ENCODE data around the gene ZNF524. TPM values are rescaled to one million over a fixed set of nuclear protein-coding genes. Genes with fewer than 3 reads are reported as not detected.

ZNF524 gene
- polyA plus RNA-seq, 1 donor: 10.9 TPM

DNA sequence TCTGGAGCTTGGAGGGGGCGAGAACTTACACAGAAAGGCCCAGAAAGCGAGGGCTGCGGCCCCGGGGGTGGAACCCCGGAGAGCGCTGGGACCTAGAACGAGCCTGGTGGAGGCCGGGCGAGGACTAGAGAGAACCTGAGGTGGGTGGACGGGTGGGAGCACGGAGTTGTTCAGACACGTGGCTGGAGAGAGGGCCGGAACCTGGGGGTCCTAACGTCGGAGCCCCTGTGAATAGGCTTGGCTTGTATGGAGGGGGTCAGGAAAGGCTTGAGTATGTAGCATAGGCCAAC, 43.7 kb downstream of the ZNF524 start:
- DNase-seq: no peak

DNA sequence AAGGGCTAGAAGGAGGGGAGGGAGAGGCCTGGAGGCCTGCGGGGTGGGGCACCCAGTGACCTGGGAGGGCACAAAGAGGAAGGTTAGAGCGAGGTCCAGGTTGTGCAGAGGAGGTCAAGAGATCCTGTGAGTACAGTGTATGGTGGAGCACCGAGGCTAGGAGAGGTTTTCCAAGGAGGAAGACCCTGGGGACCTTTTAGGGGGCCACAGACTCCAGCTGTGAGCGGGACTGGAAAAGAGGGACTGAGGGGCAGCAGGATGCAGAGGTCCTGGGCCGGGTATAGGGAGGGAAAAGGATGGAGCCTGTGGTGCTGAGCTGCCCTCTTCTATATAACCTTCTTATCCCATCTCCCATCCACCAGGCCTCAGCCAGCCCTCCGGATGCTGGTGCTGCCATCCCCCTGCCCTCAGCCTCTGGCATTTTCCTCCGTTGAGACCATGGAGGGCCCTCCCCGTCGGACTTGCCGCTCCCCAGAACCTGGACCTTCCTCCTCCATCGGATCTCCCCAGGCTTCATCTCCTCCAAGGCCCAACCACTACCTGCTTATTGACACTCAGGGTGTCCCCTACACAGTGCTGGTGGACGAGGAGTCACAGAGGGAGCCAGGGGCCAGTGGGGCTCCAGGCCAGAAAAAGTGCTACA, 44.2 kb downstream of the ZNF524 start:
- DNase-seq: no peak

DNA sequence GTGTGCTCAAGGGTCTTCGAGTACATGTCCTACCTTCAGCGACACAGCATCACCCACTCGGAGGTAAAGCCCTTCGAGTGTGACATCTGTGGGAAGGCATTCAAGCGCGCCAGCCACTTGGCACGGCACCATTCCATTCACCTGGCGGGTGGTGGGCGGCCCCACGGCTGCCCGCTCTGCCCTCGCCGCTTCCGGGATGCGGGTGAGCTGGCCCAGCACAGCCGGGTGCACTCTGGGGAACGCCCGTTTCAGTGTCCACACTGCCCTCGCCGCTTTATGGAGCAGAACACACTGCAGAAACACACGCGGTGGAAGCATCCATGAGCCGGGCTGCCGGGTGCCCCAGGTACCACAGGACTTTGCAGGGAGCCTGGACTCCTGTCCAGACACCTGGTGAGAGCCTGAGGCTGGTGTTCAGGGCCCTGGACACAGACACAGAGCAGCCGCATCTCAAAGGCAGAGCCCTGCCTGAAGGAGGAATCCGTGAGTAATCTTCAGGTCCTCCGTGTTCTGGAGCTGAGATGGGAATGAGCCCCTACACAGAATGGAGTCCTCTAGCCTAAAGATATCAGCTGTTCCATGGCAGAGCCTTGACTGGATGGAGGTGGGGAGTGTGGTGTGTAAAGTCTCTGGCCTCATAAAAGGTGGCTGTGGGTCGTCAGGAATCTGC, 44.9 kb downstream of the ZNF524 start:
- DNase-seq: no peak

DNA sequence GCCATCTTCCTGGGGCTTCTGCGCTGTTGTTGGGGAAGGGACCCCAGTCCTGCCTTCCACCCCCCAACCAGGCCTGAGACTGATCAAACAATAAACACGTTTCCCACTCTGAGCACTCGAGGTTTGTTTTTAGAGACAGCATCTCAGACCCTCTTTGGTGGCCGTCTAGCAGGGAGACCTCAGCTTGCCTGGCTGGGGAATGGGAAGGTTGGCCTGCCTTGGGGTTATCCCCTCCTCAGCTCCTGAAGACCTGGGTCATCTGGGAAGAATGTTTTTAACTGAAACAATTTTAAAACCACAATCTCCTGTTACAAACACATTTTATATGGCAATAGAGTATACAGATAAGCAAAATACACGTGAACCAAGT, 45.4 kb downstream of the ZNF524 start:
- DNase-seq: no peak

DNA sequence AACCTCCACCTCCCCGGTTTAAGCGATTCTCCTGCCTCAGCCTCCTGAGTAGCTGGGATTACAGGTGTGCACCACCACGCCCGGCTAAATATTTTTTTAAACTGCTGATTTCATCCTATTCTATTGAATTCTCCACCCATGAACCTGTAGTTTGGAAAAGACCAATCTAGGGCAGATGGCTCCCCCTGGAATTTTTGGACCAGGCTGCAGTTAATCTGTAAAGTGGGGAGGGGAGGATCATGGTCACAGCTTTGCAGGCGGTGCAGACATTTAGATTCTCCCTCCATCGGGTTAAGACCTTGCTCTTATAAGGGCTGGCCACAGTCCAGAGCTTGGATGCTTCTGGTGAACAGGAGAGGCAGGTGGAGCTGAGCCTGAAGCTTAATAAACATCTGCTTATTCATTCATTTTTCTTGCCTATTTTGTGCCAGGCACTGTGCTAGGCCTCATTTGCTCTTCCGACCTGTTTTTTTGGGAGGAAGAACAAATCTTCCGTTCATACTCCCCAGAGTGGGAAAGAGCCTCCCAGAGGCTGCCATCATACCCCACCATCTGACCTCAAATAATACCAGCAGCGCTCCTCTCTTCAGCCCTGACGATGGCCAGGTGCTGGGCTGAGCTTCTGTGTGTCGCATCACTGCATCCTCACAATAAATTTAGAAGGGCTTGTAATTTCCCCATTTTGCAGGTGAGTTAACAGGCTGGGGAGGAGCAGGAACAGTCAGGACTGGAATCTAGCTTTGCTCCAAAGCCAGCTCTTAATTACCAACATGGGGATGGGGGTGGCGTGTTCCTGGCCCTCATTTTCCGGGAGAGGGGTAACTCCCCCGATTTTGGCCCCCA, 47.0 kb downstream of the ZNF524 start:
- no peak for DNase-seq

DNA sequence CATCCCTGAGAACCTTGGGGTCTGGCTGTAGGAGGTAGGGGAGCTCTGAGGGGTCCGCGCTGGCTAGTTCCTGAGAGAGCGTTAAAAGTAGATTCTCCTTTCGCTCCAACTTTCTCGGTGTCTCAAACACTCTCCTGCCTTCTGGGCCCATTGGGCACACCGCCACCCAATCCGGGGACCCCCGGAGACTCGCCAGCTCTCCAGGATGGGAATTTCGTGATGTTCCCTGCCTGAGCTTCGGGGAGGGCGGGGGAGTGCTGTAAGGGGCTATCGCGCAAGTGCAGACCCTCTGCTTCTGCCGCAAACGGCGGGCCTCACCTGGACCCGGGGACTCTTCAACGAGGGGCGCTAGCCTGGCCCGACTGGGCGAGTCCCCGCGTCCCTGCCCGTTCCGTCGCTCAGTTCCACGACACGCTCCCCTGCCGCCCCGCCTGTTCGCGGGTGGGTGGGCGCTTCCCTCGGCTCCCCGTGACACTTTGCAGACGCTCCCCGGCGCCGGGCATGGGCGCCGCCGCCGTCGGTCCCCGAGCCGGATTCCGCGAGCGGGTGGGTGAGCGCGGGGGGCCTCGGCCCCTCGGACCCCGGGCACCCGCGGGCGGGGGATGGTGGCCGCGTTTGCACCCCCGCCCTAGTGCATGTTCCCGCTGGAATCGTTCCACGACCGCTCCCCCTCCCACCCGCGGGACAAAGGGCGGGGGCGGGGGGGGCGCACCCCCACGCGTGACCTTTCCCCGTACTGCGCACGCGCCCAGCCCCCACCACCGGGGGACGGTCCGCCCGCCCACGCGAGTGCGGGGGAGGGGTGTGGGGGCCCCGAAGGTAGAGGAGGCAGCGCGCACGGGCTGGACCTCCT, 47.9 kb downstream of the ZNF524 start, which contains the start of gene CCDC106:
TSS of gene CCDC106 (plus strand) at position 481 of the 853 bp plus-strand sequence. CDS start 835 bp downstream, outside the sequence.
- peak; percentile 83 for DNase-seq

DNA sequence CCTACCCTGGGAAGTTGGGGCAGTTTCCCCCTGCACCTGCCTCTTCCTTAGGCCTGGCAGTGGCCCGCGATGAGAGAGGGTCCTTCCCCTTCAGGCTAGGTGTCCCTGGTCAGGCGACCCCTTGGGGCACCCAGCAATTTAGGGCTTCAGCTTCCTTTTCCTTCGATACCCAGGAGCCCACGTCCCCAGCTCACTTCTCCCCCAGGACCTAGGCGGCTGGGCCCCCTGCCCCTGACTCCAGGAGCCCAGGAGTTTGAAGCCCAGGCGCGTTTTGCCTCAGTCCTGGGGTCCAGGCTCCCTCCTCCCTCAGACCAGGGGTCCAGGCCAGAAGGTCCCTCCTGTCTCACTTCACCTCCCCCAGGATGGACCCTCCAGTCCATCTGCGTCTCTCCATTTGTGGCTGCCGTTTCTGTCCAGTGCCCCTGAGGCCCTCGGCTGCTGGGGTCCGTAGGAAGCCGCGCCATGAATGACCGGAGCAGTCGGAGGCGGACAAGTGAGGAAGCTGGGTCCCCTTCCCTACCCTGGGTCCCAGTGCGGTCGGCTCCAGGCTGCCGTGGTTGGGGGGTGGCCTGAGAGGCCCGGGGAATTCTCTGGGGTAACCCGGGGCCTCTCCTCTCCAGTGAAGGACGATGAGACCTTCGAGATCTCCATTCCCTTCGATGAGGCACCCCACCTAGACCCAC, 48.6 kb downstream of the ZNF524 start:
- DNase-seq: no peak

DNA sequence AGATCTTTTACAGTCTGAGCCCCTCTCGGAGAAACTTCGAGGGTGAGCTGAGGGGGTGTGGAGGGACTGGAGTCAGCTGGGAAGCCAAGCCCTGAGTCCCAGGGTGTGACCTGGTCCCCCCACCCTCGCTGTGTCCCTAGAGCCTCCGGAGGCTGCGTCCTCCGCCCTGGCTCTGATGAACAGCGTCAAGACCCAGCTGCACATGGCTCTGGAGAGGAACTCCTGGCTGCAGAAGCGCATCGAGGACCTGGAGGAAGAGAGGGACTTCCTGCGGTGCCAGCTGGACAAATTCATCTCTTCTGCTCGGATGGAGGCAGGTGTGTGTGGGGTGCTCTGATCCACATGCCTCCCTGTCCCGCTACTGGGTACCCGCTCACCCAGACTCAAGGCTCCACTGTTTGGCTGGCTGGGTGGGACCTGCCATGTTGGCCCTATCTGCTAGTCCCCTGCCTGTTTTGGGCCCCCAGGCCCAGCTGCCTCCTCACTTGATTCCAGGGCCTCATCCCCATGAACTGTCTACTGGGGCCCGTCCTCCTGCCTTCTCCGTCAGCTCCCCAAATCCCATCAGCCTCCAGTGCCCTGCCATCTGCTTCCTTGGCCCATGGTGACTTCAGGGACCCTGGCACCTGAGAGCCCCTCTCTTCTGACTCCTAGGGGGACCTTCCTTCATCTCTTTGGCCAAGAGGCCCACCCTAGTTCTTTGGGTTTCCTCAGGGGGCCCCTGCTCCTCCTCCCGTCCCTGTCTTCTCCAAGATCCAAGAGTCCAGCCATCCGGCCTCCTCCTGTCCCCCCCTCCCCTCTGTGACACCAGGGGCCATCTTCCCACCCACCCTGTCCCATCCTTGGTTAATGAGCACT, 49.4 kb downstream of the ZNF524 start:
- no peak for DNase-seq

DNA sequence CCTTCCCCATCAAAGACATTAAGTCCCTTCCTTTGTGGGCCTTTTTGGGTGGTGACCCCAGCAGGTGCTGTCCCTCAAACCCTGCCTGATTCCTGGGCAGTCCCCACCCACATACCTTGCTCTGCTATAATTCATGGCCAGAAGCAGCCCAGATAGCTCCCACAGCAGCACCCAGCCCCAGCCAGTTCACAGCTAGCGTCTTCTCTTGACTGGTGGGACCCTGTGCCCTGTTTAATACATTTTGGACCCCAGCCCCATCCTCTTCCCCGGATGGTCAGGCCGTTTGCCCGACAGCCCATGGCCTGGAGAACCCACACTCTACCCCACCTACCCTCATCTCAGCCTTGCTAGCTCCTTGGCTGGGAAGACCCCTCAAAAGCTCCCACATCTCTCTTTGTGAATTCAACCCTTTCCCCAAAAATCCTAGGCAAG, 50.1 kb downstream of the ZNF524 start:
- no peak for DNase-seq

DNA sequence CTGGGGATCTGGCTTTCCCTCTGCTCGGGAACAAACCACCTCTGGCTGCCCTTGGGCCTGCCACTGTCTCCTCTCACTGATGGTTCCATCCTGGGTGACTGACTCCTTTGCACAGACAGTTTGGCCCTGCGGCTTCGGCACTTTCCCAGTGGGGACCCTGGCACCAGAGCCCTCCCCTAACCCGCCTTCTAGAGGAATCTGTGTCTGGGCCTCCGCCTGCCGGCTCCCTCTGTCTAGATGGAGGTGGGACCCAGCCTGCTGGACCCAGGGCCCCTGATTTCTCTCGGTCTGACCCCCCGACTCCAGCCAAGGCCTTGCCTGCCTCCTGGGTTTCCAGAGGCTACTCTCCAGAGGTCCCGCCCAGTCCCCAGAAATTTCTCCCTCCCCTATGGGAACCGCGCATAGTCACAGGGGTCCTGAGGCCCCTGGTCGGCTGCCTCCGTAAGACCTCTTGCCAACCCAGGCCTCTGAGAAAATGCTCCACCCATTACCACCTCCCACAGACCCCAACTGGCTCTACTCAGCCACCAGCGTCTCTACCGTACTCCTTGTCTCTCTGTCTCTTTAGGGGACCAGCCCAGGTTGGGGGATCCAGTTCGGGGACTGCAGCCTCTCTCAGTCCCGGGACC, 50.6 kb downstream of the ZNF524 start:
- no peak for DNase-seq

DNA sequence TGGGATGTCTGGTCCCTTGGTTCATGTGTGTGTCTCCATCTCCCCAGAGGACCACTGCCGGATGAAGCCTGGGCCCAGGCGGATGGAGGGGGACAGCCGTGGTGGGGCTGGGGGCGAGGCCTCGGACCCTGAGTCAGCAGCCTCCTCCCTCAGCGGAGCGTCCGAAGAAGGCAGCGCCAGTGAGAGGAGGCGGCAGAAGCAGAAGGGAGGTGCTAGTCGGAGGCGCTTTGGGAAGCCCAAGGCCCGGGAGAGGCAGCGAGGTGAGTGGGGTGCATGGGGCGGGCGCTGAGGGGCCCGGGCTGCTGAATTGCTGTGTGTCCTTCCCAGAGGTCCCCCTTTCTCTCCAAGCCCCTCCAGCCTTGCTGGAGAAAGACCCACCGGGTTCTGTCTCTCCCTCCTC, 51.1 kb downstream of the ZNF524 start:
- DNase-seq: no peak

DNA sequence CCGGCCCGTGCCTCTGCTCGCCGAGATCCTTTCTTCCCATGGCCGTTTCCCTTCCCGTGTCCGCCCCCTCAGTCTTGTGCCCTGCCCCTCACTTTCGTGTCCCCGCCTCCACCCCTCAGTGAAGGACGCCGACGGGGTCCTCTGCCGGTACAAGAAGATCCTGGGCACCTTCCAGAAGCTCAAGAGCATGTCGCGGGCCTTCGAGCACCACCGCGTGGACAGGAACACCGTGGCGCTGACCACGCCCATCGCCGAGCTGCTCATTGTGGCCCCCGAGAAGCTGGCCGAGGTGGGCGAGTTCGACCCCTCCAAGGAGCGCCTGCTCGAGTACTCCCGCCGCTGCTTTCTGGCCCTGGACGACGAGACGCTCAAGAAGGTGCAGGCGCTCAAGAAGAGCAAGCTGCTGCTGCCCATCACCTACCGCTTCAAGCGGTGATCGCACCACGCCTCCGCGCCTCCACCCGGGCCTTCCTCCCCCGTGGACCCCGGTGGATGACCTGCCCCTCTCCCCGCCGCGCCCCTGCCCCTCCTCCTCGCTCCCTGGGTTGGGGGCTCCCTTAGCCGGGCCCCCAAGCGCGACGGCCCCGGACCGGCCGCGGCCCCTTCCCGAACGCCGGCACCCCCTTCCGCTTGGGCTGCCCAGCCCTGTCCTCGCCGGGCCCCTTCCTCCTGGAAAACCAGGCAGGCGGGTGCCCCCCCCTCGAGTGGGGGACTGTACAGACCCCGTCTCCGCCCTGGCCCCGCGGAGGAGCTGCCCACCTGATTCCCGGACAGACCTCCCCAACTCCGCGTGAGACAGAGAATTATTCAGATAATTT, 52.4 kb downstream of the ZNF524 start:
- no peak for DNase-seq

Other genes with a start within 250 kb of the ZNF524 start
- gene COX6B2, start 245.6 kb upstream of the ZNF524 start, polyA plus RNA-seq (ENCODE audit: insufficient read length): 0.65 TPM
- gene GARIN5B, start 237.0 kb upstream of the ZNF524 start, polyA plus RNA-seq (ENCODE audit: insufficient read length): not detected
- gene IL11, start 229.8 kb upstream of the ZNF524 start, polyA plus RNA-seq (ENCODE audit: insufficient read length): 0.25 TPM
- not detected for gene TMEM190, start 223.5 kb upstream of the ZNF524 start, polyA plus RNA-seq (ENCODE audit: insufficient read length)
- gene TMEM238, start 216.0 kb upstream of the ZNF524 start, polyA plus RNA-seq (ENCODE audit: insufficient read length): 0.32 TPM
- gene RPL28, start 214.4 kb upstream of the ZNF524 start, polyA plus RNA-seq (ENCODE audit: insufficient read length): 1,898 TPM
- gene UBE2S, start 192.5 kb upstream of the ZNF524 start, polyA plus RNA-seq (ENCODE audit: insufficient read length): 47.2 TPM
- gene SHISA7, start 157.0 kb upstream of the ZNF524 start, polyA plus RNA-seq (ENCODE audit: insufficient read length): 0.18 TPM
- gene ISOC2, start 138.6 kb upstream of the ZNF524 start, polyA plus RNA-seq (ENCODE audit: insufficient read length): 36.1 TPM
- gene C19orf85, start 135.5 kb upstream of the ZNF524 start, polyA plus RNA-seq (ENCODE audit: insufficient read length): not detected
- 5.0 TPM for gene ZNF628, start 123.7 kb upstream of the ZNF524 start, polyA plus RNA-seq (ENCODE audit: insufficient read length)
- gene NAT14, start 115.1 kb upstream of the ZNF524 start, polyA plus RNA-seq (ENCODE audit: insufficient read length): 29.9 TPM
- 13.3 TPM for gene SSC5D, start 111.9 kb upstream of the ZNF524 start, polyA plus RNA-seq (ENCODE audit: insufficient read length)
- gene SBK2, start 63.2 kb upstream of the ZNF524 start, polyA plus RNA-seq (ENCODE audit: insufficient read length): 3.2 TPM
- 0.15 TPM for gene SBK3, start 54.7 kb upstream of the ZNF524 start, polyA plus RNA-seq (ENCODE audit: insufficient read length)
- 12.7 TPM for gene ZNF579, start 19.4 kb upstream of the ZNF524 start, polyA plus RNA-seq (ENCODE audit: insufficient read length)
- gene FIZ1, start 771 bp upstream of the ZNF524 start, polyA plus RNA-seq (ENCODE audit: insufficient read length): 11.3 TPM
- 10.0 TPM for gene ZNF865, start 5.4 kb downstream of the ZNF524 start, polyA plus RNA-seq (ENCODE audit: insufficient read length)
- gene ZNF784, start 24.3 kb downstream of the ZNF524 start, polyA plus RNA-seq (ENCODE audit: insufficient read length): 9.3 TPM
- gene ZNF580, start 40.7 kb downstream of the ZNF524 start, polyA plus RNA-seq (ENCODE audit: insufficient read length): 26.0 TPM
- gene ZNF581, start 43.4 kb downstream of the ZNF524 start, polyA plus RNA-seq (ENCODE audit: insufficient read length): 36.4 TPM
- gene CCDC106, start 47.9 kb downstream of the ZNF524 start, polyA plus RNA-seq (ENCODE audit: insufficient read length): 16.1 TPM
- gene U2AF2, start 54.7 kb downstream of the ZNF524 start, polyA plus RNA-seq (ENCODE audit: insufficient read length): 123 TPM
- gene EPN1, start 74.9 kb downstream of the ZNF524 start, polyA plus RNA-seq (ENCODE audit: insufficient read length): 103 TPM
- gene NLRP9, start 138.1 kb downstream of the ZNF524 start, polyA plus RNA-seq (ENCODE audit: insufficient read length): not detected
- 0.26 TPM for gene RFPL4A, start 158.8 kb downstream of the ZNF524 start, polyA plus RNA-seq (ENCODE audit: insufficient read length)
- not detected for gene RFPL4AL1, start 168.8 kb downstream of the ZNF524 start, polyA plus RNA-seq (ENCODE audit: insufficient read length)
- not detected for gene NLRP11, start 231.7 kb downstream of the ZNF524 start, polyA plus RNA-seq (ENCODE audit: insufficient read length)
- not detected for gene NLRP4, start 236.3 kb downstream of the ZNF524 start, polyA plus RNA-seq (ENCODE audit: insufficient read length)

Measured in hindlimb muscle (tissue), 1 donor.